Measurements from ENCODE around the gene LMAN2L. TPM values are rescaled to one million over a fixed set of nuclear protein-coding genes. Genes with fewer than 3 reads are reported as not detected.

LMAN2L gene
- total RNA-seq, 1 donor = 12.2 TPM

DNA sequence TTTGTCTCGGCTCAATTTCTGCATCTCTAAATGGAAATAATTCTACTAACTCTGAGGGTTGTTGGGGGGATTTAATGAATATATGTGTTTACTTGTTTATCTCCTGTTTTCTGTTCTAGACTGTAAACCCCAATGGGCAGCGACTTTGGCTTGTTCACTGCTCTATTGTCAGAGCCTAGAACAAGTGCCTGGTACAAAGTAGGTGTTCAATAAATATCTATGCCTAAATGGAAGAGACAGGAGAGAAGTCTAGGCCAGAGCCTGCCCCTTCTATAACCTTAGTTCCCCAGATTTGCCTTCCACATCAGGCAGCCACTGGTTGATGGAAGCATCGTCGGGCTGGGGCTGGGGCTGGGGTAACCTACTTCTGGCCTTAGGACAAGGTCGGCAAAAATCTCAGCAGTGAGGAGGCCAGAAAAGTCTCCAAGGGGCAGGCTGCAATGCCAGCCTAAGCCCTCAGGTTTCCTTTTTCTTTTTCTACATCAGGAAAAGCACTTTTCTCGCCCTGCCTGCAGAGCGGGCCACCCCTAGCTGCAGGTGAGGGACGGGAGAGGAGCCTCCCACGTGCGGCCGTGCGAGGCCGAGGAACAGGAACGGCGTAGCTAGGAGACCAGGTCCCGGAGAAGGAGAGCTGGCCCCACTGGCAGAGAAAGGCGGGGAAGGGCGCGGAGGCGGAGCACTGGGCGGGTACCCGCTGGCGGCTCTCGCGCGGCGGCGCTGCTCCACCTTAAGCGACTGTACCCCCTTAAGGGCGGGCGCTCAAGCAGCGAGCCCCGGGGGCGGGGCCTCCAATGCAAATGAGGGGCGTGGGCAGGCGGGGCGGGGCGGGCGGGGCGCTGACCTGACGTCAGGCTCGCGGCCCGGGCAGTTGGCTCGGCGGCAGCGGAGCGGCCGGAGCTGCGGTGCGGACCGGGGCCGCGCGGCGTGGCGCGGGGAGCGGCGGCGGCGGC, 20.4 kb upstream of the LMAN2L start, which contains the start of gene CNNM4:
Gene CNNM4, plus strand, starts transcription at position 867 of the 950 bp plus-strand sequence. CDS start 98 bp downstream, outside the sequence.
- peak; percentile 87 for DNase-seq (ENCODE audit: low read depth)
- H3K4me3 ChIP-seq (ENCODE audit: low read depth, low read length) = peak within 1 kb of the TSS; percentile 88
- TF ChIP-seq, protein P1, sequence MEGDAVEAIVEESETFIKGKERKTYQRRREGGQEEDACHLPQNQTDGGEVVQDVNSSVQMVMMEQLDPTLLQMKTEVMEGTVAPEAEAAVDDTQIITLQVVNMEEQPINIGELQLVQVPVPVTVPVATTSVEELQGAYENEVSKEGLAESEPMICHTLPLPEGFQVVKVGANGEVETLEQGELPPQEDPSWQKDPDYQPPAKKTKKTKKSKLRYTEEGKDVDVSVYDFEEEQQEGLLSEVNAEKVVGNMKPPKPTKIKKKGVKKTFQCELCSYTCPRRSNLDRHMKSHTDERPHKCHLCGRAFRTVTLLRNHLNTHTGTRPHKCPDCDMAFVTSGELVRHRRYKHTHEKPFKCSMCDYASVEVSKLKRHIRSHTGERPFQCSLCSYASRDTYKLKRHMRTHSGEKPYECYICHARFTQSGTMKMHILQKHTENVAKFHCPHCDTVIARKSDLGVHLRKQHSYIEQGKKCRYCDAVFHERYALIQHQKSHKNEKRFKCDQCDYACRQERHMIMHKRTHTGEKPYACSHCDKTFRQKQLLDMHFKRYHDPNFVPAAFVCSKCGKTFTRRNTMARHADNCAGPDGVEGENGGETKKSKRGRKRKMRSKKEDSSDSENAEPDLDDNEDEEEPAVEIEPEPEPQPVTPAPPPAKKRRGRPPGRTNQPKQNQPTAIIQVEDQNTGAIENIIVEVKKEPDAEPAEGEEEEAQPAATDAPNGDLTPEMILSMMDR (IDR thresholded peaks at IDR 0.05; ENCODE audit: insufficient read depth, low read length) = peak; percentile 14

DNA sequence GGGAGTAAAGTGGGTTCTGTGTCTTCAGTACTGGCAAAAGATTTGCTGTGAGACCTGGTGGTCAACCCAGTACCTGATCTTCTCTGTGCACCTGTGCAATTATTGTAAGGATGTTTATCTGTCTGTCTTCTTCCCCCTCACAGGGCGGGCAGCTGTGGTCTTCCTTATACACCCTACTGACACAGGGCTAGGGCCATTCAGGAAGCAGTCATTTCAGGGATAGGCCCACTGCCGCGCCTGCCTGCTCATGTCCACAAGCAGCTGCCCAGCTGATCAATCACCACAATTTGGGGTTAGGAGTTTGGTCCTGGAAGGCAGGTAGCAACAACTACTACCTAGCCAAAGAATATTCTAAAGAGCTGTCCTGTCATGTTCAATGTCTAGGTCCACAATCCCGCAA, 19.7 kb upstream of the LMAN2L start:
- H3K4me3 ChIP-seq (ENCODE audit: low read depth, low read length) = no peak overlapping the region
- TF ChIP-seq, protein P1 (IDR thresholded peaks at IDR 0.05; ENCODE audit: insufficient read depth, low read length) = no peak
- DNase-seq (ENCODE audit: low read depth) = no peak

DNA sequence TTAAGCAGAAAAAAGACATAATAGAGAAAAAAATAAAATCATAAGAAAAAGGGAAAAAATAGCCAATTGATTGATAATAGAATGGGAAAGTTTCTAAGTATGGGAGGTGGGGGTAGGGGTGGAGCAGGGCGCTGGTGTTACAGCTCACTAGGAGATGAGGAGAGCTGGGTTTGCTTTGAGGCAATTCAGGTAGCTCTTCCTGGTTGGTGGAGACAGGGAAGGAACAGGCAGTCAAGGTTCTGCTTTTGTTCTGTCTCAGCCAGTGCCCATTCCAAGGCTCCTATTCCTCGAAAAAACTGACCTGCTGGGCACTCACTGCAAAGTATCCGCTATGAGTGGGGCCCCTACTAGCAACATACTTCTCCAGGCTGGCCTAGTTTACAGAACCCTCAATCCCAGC, 19.1 kb upstream of the LMAN2L start:
- H3K4me3 ChIP-seq (ENCODE audit: low read depth, low read length) = no peak overlapping the region
- TF ChIP-seq, protein P1 (IDR thresholded peaks at IDR 0.05; ENCODE audit: insufficient read depth, low read length) = no peak
- no peak for DNase-seq (ENCODE audit: low read depth)

DNA sequence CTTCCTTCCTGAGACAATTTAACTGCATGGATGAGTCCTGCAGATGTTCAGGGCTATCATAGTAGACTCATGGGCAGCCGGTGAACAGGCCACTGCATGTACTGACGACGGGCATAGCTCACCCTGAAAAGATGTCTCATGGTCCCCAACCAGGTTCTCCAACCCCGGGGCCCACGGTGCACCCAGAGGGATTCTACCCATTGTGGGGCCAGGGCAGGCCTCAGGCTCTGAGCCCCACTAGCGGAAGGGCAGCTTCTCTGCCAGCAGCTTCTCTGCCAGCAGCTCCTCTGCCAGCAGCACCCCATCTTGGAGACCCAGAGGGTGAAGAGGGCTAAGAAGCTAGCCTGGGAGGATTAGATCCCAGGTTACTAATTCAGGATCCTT, 17.6 kb upstream of the LMAN2L start:
- DNase-seq (ENCODE audit: low read depth) = no peak
- TF ChIP-seq, protein P1 (IDR thresholded peaks at IDR 0.05; ENCODE audit: insufficient read depth, low read length) = no peak
- H3K4me3 ChIP-seq (ENCODE audit: low read depth, low read length) = no peak overlapping the region

DNA sequence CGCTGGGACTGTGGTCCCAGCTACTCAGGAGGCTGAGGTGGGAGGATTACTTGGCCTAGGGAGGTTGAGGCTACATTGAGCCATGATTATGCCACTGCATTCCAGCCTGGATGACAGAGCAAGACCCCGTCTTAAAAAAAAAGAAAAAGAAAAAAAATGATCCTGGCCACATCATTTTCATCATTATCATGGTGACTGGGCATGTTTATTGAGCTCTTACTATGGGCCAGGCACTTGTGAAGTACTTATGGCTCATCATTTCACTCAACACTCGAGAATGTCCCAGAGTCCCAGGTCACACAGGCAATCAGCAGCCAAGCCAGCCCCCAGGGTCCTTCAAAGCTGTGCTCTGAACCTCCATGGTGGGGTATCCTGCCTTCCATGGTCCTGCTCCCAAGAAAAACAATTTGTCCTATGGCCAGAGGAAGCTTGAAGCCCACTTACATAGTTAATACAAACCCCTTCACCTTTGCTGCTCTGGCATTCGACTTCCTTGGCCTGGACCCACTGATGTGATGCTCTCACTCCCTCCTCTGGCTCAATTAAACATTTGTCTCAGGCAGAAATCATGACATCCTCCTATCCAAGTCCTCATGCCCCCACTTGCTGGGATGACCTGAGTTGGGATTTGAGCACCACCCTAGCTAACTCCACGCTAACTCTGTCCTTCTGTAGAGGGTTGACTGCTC, 17.1 kb upstream of the LMAN2L start:
- TF ChIP-seq, protein P1 (IDR thresholded peaks at IDR 0.05; ENCODE audit: insufficient read depth, low read length) = no peak
- no peak for DNase-seq (ENCODE audit: low read depth)
- H3K4me3 ChIP-seq (ENCODE audit: low read depth, low read length) = no peak overlapping the region

DNA sequence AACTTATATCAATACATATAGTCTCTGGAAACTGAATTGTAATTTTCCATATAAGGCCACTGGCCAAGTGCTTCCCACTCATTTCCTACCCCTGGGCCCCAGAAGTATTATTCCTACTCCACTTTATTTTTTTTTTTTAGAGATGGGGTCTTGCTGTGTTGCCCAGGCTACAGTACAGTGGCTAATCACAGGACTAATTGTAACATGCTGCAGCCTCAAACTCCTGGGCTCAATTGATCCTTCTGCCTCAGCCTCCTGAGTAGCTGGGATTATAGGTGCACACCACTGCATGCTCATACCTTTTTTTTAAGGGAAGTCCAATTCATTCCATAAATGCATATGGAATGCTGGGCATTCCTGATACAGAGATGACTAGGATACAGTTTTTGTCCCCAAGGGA, 14.5 kb upstream of the LMAN2L start:
- DNase-seq (ENCODE audit: low read depth) = no peak
- H3K4me3 ChIP-seq (ENCODE audit: low read depth, low read length) = no peak overlapping the region
- TF ChIP-seq, protein P1 (IDR thresholded peaks at IDR 0.05; ENCODE audit: insufficient read depth, low read length) = no peak
